Mucosa of descending colon (tissue), 3 donors: ENCODE measurements around the gene PHC3. TPM values are rescaled to one million over a fixed set of nuclear protein-coding genes. Genes with fewer than 3 reads are reported as not detected.

Experiments used
- ATAC-seq: fragments of 200-7000 bp; cut with Tn5 transposase; one replicate; pipeline ENCODE4 v1.9.1; 2020; ENCODE audit warnings: mild to moderate bottlenecking, moderate library complexity
- DNase-seq, 3 donors: peaks; one replicate each; pipeline ENCODE4 v3.0.0-alpha.2; 2020
- H3K36me3 ChIP-seq: fragments of 200-600 bp; one replicate; pipeline ENCODE4 v1.8.0; 2021; ENCODE audit warnings: low read depth, mild to moderate bottlenecking
- H3K4me1 ChIP-seq: fragments of 200-600 bp; one replicate; pipeline ENCODE4 v1.8.0; 2021; ENCODE audit warnings: low read depth, mild to moderate bottlenecking
- H3K4me3 ChIP-seq: fragments of 200-600 bp; one replicate; pipeline ENCODE4 v1.8.0; 2021; ENCODE audit warnings: mild to moderate bottlenecking
- H3K9me3 ChIP-seq: fragments of 200-600 bp; one replicate; pipeline ENCODE4 v1.8.0; 2021; ENCODE audit warnings: mild to moderate bottlenecking
- CTCF ChIP-seq: fragments of 200-600 bp; IDR thresholded peaks from one replicate; pipeline ENCODE4 v1.8.0; 2022; ENCODE audit warnings: antibody characterized with exemption, mild to moderate bottlenecking
- intact Hi-C, 2 donors: fragments of 100-400 bp; cut with DNase I in 1 of 2; cut with micrococcal nuclease in 1 of 2; formaldehyde crosslinking; loops; one replicate each; pipeline versions ENCODE4 v1.11.0 to v1.11.1; 2022; cut with DNase I, micrococcal nuclease
- total RNA-seq, 3 donors: library from RNA; stranded (reverse); fragmentation: NEBNext Ultra II Directional in 2 of 3; extraction: Animal tissue kit (Norgen Biotek cat#: 25700) in 2 of 3; gene quantifications; one replicate each; pipeline versions ENCODE4 v1.2.1 to v1.2.4, GENCODE V29; 2021 to 2023
- donor health status: DM: no; HTN: no; CAD: no; lungs with moderate emphysema.
- donor health status: DM: no; HTN: no; CAD: no.
- donor health status: DM: no; HTN: yes; CAD: no.

Gene PHC3
- total RNA-seq, 3 donors from 2014 or later: 54.2 to 96.7 (median 58.0) TPM

GRCh38 chr3:170055209-170055608 lies 126.3 kb downstream of the PHC3 start:
- Histone ChIP-seq H3K9me3 (no peaks in the 10 kb centered on the region), H3K4me3 (no peak overlapping the region), H3K4me1 (peaks cover 2% of the 10 kb centered on the region), H3K36me3 (no peaks in the 10 kb centered on the region)
- DNase-seq (no peak), ATAC-seq (no peak)
- no peak for TF ChIP-seq CTCF
- intact Hi-C loops: no loop called here

- Histone ChIP-seq H3K9me3 (no peaks in the 10 kb centered on the region), H3K4me1 (peaks cover 12% of the 10 kb centered on the region), H3K4me3 (no peak overlapping the region), H3K36me3 (no peaks in the 10 kb centered on the region)
- DNase-seq: no peak
- intact Hi-C loops: no loop called here
- no peak for ATAC-seq
- no peak for TF ChIP-seq CTCF
Observed at GRCh38 chr3:170054204-170054603, 127.3 kb downstream of the PHC3 start.

- ATAC-seq: no peak
- Histone ChIP-seq H3K4me1 (peaks cover 29% of the 10 kb centered on the region), H3K4me3 (no peak overlapping the region), H3K9me3 (no peaks in the 10 kb centered on the region), H3K36me3 (no peaks in the 10 kb centered on the region)
- no peak for TF ChIP-seq CTCF
- intact Hi-C loops: no loop called here
- DNase-seq: no peak
Observed at GRCh38 chr3:170052398-170052797, 129.1 kb downstream of the PHC3 start.

DNA sequence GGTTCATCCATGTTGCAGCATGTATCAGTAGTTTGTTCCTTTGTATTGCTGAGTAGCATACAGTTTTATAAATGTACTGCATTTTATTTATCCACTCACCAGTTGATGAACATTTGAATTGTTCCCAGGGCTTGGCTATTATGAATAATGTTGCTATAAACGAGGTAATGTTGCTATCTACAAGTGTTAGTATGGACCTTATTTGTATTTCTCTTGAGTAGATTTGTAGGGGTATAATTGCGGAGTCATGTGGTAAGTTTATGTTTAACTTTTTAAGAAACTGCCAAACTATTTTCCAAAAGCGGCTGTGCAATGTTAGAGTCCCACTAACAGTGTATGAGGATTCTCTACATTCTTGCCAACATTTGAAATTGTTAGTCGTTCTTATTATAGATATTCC lies 130.8 kb downstream of the PHC3 start:
- Histone ChIP-seq H3K4me1 (peaks cover 41% of the 10 kb centered on the region), H3K9me3 (no peaks in the 10 kb centered on the region), H3K4me3 (no peak overlapping the region), H3K36me3 (no peaks in the 10 kb centered on the region)
- no peak for TF ChIP-seq CTCF
- intact Hi-C loops: no loop called here
- ATAC-seq: no peak
- no peak for DNase-seq

DNA sequence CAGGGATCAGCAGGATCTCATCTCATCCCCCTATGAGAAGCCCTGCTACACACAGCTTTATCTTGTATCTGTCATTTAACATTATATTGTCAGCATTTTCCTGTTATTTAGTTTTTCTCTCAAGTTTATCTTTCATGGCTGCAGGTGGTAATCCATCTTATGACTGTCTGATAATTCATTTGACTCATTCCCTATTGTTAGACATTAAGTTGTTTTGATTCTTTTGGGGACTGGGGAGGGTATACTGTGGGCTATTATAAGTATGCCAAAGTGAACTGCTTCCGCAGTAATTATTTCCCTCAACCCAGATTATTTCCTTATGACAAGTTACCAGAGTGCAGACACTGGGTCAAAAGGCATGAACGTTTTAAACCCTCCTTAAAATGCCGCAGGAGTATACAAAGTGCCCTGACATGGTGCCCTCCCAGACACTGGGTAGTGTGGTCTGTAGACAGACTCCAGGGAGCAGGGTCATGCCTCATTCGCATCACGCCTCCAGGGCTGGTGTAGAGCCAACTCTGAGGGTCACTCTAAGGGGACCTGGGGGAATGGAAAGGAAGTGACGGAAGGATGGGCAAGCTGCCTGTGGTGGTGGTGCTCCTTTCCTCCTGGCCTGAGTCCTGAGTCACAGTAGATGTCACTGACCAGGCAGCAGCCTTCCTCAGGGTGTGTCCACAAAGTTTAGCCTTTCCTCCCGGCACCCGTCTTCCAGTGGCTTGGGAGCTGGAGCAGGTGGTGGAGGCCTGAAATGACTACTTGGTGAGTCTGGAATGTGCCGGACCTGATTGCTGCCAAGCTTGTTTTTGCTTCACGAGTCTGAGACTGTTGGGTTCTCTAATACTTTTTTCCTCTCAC lies 132.2 kb downstream of the PHC3 start:
- ATAC-seq (peak; percentile 69), DNase-seq (peak; percentile 58 to 73 (median 72))
- no peaks in the 10 kb centered on the region for H3K9me3 ChIP-seq
- TF ChIP-seq CTCF: no peak
- peaks cover 3% of the 10 kb centered on the region for H3K36me3 ChIP-seq
- intact Hi-C loops: no loop called here
- no peak overlapping the region for H3K4me3 ChIP-seq
- peaks cover 54% of the 10 kb centered on the region for H3K4me1 ChIP-seq
